Spleen (tissue), 11 donors: Measurements from ENCODE around the gene ARHGAP22. TPM values are rescaled to one million over a fixed set of nuclear protein-coding genes. Genes with fewer than 3 reads are reported as not detected.

Source experiments
- DNase-seq: peaks from one replicate; pipeline ENCODE4 v3.0.0-alpha.2; 2020
- H3K27ac ChIP-seq, 8 donors: fragments of 200-600 bp; sonication (generic) in 7 of 8; 1 replicate in 4 of 8; 2 replicates in 4 of 8; pipeline versions ENCODE4 v1.5.0 to v1.8.0; 2016 to 2021; ENCODE audit warnings: inconsistent platforms in 4 of 8, mild to moderate bottlenecking in 4 of 8, moderate library complexity in 1 of 8
- H3K27me3 ChIP-seq, 7 donors: fragments of 200-600 bp; sonication (generic) in 6 of 7; replicated peaks in 1 of 7; 1 replicate in 4 of 7; 2 replicates in 3 of 7; pipeline versions ENCODE4 v1.5.0 to v1.8.0; 2016 to 2021; ENCODE audit warnings: inconsistent platforms in 3 of 7, mild to moderate bottlenecking in 1 of 7
- H3K36me3 ChIP-seq, 6 donors: fragments of 200-600 bp; sonication (generic) in 5 of 6; 1 replicate in 4 of 6; 2 replicates in 2 of 6; pipeline versions ENCODE4 v1.5.0 to v1.8.0; 2016 to 2021; ENCODE audit warnings: inconsistent platforms in 2 of 6
- H3K4me1 ChIP-seq, 6 donors: fragments of 200-600 bp; sonication (generic) in 5 of 6; 1 replicate in 3 of 6; 2 replicates in 3 of 6; pipeline versions ENCODE4 v1.5.0 to v1.8.0; 2016 to 2021; ENCODE audit warnings: inconsistent platforms in 3 of 6
- H3K4me3 ChIP-seq, 8 donors: fragments of 200-600 bp; sonication (generic) in 7 of 8; 1 replicate in 4 of 8; 2 replicates in 4 of 8; pipeline versions ENCODE4 v1.5.0 to v1.8.0; 2016 to 2021; ENCODE audit warnings: inconsistent platforms in 4 of 8, mild to moderate bottlenecking in 4 of 8, moderate library complexity in 2 of 8
- H3K9me3 ChIP-seq, 8 donors: fragments of 200-600 bp; sonication (generic) in 7 of 8; 1 replicate in 4 of 8; 2 replicates in 4 of 8; pipeline versions ENCODE4 v1.5.0 to v1.8.0; 2016 to 2021; ENCODE audit warnings: inconsistent platforms in 4 of 8
- POLR2A ChIP-seq, 3 donors: fragments of 450-650 bp; IDR thresholded peaks; one replicate each; pipeline ENCODE4 v1.5.1; 2017; ENCODE audit warnings: antibody characterized with exemption in 3 of 3, mild to moderate bottlenecking in 1 of 3
- POLR2AphosphoS5 ChIP-seq, 3 donors: sonication (generic); formaldehyde crosslinking; IDR thresholded peaks; one replicate each; pipeline ENCODE4 v1.5.1; 2017; ENCODE audit warnings: antibody characterized with exemption in 3 of 3
- WGBS, 5 donors: extraction: QIAGEN DNeasy Blood & Tissue Kit in 3 of 5; methylation state at CpG; one replicate each; pipeline versions ENCODE4 v1.1.5 to v1.1.7; 2013 to 2018; 5-methylcytosine and 5-hydroxymethylcytosine counted together
- intact Hi-C: fragments of 100-400 bp; cut with DNase I; formaldehyde crosslinking; loops from one replicate; pipeline ENCODE4 v1.15.0; 2023; ENCODE audit warnings: low total_unique reads
- polyA plus RNA-seq, 3 donors: library from polyadenylated mRNA; stranded (reverse); fragments of 200-250 nt; gene quantifications; one replicate each; pipeline ENCODE4 v1.2.1, GENCODE V29; 2013
- total RNA-seq, 7 donors: library from RNA; depleted of rRNA in 3 of 7; stranded (reverse); fragments of >200 nt in 3 of 7; fragmentation: NEBNext Ultra II Directional in 4 of 7; extraction: Animal tissue kit (Norgen Biotek cat#: 25700) in 4 of 7; gene quantifications; one replicate each; pipeline versions ENCODE4 v1.1.0 to v1.2.1, GENCODE V29; 2016 to 2021
- TF ChIP-seq, protein P1 (sequence below), 11 experiments: fragments of 200-600 bp in 7 of 11; fragments of 450-650 bp in 4 of 11; sonication (generic) in 4 of 11; IDR thresholded peaks in 8 of 11; conservative IDR thresholded peaks in 3 of 11; 1 replicate in 7 of 11; 2 replicates in 4 of 11; pipeline versions ENCODE4 v1.4.0 to v1.8.0; 2016 to 2021; ENCODE audit warnings: antibody characterized with exemption in 11 of 11, inconsistent platforms in 4 of 11, mild to moderate bottlenecking in 1 of 11
- donor health status: healthy with polysubstance abuse.
- donor health status: DM: no; HTN: no; CAD: no; lungs with moderate emphysema.
- donor health status: DM: no; HTN: no; CAD: no.
- donor health status: Bipolar disorder and iron deficiency.
- donor health status: healthy.
- donor health status: DM: no; HTN: no; CAD: no.
- donor health status: DM: yes; HTN: yes; CAD: no.

Gene ARHGAP22
- total and polyA plus RNA-seq, 10 donors: 0.56 to 7.5 (median 3.2) TPM

DNA sequence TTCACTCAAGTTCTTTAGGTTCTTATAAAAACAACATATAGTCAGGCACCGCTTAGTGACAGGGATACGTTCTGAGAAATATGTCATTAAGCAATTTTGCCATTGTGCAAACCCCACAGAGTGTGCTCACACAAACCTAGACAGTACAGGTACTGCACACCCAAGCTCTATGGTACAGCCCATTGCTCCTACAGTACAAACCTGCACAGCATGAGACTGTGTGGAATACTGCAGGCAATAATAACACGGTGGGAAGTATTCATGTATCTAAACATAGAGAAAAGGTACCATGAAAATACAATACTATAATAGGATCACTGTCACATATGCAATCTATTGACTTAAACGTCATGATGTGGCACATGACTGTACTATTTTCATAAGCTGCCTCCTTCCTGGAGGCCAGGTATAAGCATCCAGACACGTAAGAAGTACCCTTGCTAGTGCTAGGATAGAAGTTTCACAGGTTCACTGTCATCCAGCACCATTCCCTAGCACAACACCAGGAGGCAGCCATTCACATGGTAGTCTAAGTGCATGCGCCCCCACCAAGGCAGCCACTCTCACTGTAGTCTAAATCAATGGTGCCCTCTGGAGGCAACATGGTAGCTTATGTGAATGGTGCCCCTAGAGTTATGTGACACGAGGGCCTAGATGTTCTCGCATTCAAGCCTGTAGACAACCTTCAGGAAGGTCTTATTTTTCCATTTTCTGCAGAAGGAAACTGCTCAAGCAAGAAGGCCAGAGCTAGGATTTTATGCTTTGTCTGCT is 98.5 kb downstream of the ARHGAP22 start:
- Histone ChIP-seq H3K9me3 (no peaks in the 10 kb centered on the region), H3K27me3 (no peaks in the 10 kb centered on the region), H3K27ac (no peak overlapping the region), H3K36me3 (no peaks in the 10 kb centered on the region), H3K4me3 (no peak overlapping the region), H3K4me1 (peaks cover 0 to 17% (median 5%) of the 10 kb centered on the region in 6 donors)
- no peak for TF ChIP-seq POLR2A (IDR thresholded peaks at IDR 0.05)
- no peak for TF ChIP-seq POLR2AphosphoS5 (IDR thresholded peaks at IDR 0.05)
- TF ChIP-seq, protein P1, sequence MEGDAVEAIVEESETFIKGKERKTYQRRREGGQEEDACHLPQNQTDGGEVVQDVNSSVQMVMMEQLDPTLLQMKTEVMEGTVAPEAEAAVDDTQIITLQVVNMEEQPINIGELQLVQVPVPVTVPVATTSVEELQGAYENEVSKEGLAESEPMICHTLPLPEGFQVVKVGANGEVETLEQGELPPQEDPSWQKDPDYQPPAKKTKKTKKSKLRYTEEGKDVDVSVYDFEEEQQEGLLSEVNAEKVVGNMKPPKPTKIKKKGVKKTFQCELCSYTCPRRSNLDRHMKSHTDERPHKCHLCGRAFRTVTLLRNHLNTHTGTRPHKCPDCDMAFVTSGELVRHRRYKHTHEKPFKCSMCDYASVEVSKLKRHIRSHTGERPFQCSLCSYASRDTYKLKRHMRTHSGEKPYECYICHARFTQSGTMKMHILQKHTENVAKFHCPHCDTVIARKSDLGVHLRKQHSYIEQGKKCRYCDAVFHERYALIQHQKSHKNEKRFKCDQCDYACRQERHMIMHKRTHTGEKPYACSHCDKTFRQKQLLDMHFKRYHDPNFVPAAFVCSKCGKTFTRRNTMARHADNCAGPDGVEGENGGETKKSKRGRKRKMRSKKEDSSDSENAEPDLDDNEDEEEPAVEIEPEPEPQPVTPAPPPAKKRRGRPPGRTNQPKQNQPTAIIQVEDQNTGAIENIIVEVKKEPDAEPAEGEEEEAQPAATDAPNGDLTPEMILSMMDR (IDR thresholded peaks at IDR 0.05 in 8 of 11, conservative IDR thresholded peaks at IDR 0.05 in 3 of 11): no peak
- 66 to 80% (median 74%) methylated on average over 8 of the region's 8 CpGs for WGBS, 5 donors
- DNase-seq: no peak
- intact Hi-C loops: loop anchor here (10.0 kb wide), 1 partner anchor 142 kb away; no protein-coding TSS in a partner anchor

DNA sequence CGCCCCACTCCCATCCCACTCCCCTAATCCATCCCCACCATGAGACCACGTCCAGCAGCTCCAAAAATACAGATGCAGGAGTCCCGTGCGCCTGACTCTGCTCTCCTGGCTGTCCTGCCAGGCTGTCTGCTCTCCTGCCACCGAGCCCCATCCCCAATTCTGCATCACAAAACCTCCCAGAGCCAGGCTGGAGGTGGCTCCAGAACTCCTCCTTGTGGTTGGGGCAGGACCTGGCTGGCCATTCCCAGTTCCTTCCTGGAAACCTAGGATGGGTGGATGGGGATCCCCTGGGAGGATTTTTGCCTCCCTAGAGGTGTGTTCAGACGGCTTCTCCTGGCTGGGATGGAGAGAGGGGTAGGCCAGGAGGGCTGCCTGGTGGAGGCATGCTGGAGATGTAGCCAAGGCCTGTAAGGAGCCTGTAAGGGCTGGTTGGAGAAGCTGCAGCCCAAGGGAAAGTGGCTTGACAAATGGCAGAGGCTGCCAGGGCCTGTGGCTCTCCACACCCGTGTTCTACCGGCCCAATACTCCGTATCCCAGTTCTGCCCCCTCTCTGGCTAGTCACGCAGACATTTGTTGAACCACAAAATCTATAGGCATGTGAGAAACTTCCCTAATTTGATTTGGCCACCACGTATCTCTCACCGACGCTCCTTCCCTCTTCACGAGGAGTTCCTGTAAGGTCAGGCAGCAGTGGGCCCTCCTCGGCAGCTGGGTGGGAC is 99.3 kb downstream of the ARHGAP22 start:
- DNase-seq: peak; percentile 56
- H3K36me3 ChIP-seq: no peaks in the 10 kb centered on the region
- no peak overlapping the region for H3K27ac ChIP-seq
- TF ChIP-seq POLR2AphosphoS5 (IDR thresholded peaks at IDR 0.05) (no peak), POLR2A (IDR thresholded peaks at IDR 0.05) (no peak)
- TF ChIP-seq, protein P1 (IDR thresholded peaks at IDR 0.05 in 8 of 11, conservative IDR thresholded peaks at IDR 0.05 in 3 of 11): no peak
- 47 to 69% (median 57%) methylated on average over 14 to 15 of the region's 15 CpGs for WGBS, 5 donors
- intact Hi-C loops: loop anchor here (10.0 kb wide), 1 partner anchor 141 kb away; no protein-coding TSS in a partner anchor
- peaks cover 0 to 17% (median 5%) of the 10 kb centered on the region in 6 donors for H3K4me1 ChIP-seq
- H3K9me3 ChIP-seq: no peaks in the 10 kb centered on the region
- H3K4me3 ChIP-seq: no peak overlapping the region
- H3K27me3 ChIP-seq: no peaks in the 10 kb centered on the region

DNA sequence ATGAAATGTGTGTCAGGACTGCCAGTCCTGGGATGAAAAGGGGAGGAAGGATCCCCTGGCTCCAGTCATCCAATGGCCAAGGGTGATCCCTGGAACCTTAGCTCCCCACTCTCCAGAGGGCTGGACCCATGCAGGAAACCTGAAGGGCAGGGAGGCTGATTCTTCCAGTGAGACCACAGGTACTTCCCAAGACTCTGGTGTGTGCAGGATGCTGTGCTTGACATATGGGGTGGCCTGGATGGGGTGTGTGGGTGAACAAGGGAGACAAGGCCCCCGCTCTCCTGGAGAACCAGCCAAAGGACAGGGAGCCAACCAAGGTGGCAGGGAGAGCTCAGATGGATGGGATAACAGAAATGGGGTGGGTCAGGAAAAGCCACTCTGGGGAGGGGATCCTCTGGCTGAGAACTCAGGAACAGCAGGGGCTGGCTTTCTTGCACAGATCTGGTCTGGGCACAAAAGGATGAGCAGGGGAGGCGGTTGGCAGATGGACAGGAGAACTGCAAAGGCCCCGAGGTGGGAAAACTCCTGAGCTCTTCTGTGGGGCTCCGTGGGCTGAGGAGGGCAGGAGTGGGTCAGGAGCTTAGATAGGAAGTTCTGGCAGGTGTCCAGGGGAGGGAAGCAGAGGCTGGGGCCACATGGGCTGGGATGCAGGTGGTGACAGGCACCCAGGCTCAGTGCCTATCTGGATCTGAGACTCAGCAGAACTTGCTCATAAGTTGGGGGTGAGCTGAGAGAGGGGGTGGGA is 100.6 kb downstream of the ARHGAP22 start:
- Histone ChIP-seq H3K4me3 (no peak overlapping the region), H3K4me1 (peaks cover 0 to 17% (median 5%) of the 10 kb centered on the region in 6 donors), H3K36me3 (no peaks in the 10 kb centered on the region), H3K27me3 (no peaks in the 10 kb centered on the region), H3K27ac (no peak overlapping the region), H3K9me3 (no peaks in the 10 kb centered on the region)
- intact Hi-C loops: loop anchor here (10.0 kb wide), 1 partner anchor 140 kb away; no protein-coding TSS in a partner anchor
- TF ChIP-seq POLR2A (IDR thresholded peaks at IDR 0.05): no peak
- TF ChIP-seq POLR2AphosphoS5 (IDR thresholded peaks at IDR 0.05): no peak
- TF ChIP-seq, protein P1 (IDR thresholded peaks at IDR 0.05 in 8 of 11, conservative IDR thresholded peaks at IDR 0.05 in 3 of 11): no peak
- WGBS, 5 donors: 63 to 81% (median 67%) methylated on average over 4 of the region's 4 CpGs
- peak; percentile 51 for DNase-seq
